GM12891 (cell line): ENCODE measurements around the gene HMCN2.

ENCODE experiments used
- POLR2A ChIP-seq: IDR thresholded peaks from 2 replicates; pipeline ENCODE4 v1.6.1; 2011; ENCODE audit warnings: low read depth, low read length, control low read depth
- POLR2AphosphoS5 ChIP-seq: IDR thresholded peaks from 2 replicates; pipeline ENCODE4 v1.6.1; 2011; ENCODE audit warnings: low read depth, low read length, control low read depth
- POU2F2 ChIP-seq: IDR thresholded peaks from 2 replicates; pipeline ENCODE4 v1.6.1; 2011; ENCODE audit warnings: low read depth, mild to moderate bottlenecking, control low read depth, low read length, moderate library complexity
- SPI1 ChIP-seq: IDR thresholded peaks from 2 replicates; pipeline ENCODE4 v1.6.1; 2011; ENCODE audit warnings: low read depth, low read length, control low read depth
- TAF1 ChIP-seq: IDR thresholded peaks from 2 replicates; pipeline ENCODE4 v1.6.1; 2011; ENCODE audit warnings: low read depth, low read length, control low read depth

- TF ChIP-seq POLR2A (no peak), POU2F2 (no peak), TAF1 (no peak), POLR2AphosphoS5 (no peak), SPI1 (no peak)
Measured at GRCh38 chr9:130453487-130453886, 187.9 kb downstream of the HMCN2 start.
